Measurements from ENCODE around the gene TRMT2A.

Gene TRMT2A

GRCh38 chr22:20101638-20102037, 15.4 kb downstream of the TRMT2A start:
- Histone ChIP-seq H3K4me3 (ENCODE audit: insufficient read depth, low read length, poor library complexity, severe bottlenecking) (no peak overlapping the region), H3K9ac (ENCODE audit: low read length) (no peak overlapping the region), H3K27ac (ENCODE audit: low read depth, low read length) (no peak overlapping the region), H3K27me3 (ENCODE audit: low read length) (no peaks in the 10 kb centered on the region), H3K9me3 (ENCODE audit: insufficient read depth, low read length) (no peaks in the 10 kb centered on the region), H3F3A (ENCODE audit: insufficient read depth) (no peaks in the 10 kb centered on the region), H3K79me2 (ENCODE audit: insufficient read depth, low read length) (no peaks in the 10 kb centered on the region), H2AFZ (ENCODE audit: low read depth, low read length, severe bottlenecking) (no peak overlapping the region), H3K4me2 (ENCODE audit: low read depth, low read length, poor library complexity, severe bottlenecking) (no peak overlapping the region), H3K9me2 (replicated peaks; ENCODE audit: insufficient read depth, low read length) (no peaks in the 10 kb centered on the region), H3K36me3 (ENCODE audit: low read length) (no peaks in the 10 kb centered on the region), H4K20me1 (ENCODE audit: low read depth, low read length) (no peaks in the 10 kb centered on the region)
- TF ChIP-seq, protein P1, sequence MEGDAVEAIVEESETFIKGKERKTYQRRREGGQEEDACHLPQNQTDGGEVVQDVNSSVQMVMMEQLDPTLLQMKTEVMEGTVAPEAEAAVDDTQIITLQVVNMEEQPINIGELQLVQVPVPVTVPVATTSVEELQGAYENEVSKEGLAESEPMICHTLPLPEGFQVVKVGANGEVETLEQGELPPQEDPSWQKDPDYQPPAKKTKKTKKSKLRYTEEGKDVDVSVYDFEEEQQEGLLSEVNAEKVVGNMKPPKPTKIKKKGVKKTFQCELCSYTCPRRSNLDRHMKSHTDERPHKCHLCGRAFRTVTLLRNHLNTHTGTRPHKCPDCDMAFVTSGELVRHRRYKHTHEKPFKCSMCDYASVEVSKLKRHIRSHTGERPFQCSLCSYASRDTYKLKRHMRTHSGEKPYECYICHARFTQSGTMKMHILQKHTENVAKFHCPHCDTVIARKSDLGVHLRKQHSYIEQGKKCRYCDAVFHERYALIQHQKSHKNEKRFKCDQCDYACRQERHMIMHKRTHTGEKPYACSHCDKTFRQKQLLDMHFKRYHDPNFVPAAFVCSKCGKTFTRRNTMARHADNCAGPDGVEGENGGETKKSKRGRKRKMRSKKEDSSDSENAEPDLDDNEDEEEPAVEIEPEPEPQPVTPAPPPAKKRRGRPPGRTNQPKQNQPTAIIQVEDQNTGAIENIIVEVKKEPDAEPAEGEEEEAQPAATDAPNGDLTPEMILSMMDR (IDR thresholded peaks at IDR 0.05; ENCODE audit: insufficient read depth, low read length, poor library complexity, severe bottlenecking): no peak
- TF ChIP-seq EZH2phosphoT487 (conservative IDR thresholded peaks at IDR 0.05; ENCODE audit: low read length): no peak

GRCh38 chr22:20099099-20099711, 17.8 kb downstream of the TRMT2A start:
- H3K4me3 ChIP-seq (ENCODE audit: insufficient read depth, low read length, poor library complexity, severe bottlenecking): no peak overlapping the region
- no peaks in the 10 kb centered on the region for H3K9me2 ChIP-seq (replicated peaks; ENCODE audit: insufficient read depth, low read length)
- no peak overlapping the region for H3K27ac ChIP-seq (ENCODE audit: low read depth, low read length)
- peaks cover 2% of the 10 kb centered on the region; the same call in 1 of the 2 replicates for H3K36me3 ChIP-seq (ENCODE audit: low read length)
- H3K79me2 ChIP-seq (ENCODE audit: insufficient read depth, low read length): no peaks in the 10 kb centered on the region
- no peaks in the 10 kb centered on the region for H3K27me3 ChIP-seq (ENCODE audit: low read length)
- no peak overlapping the region for H2AFZ ChIP-seq (ENCODE audit: low read depth, low read length, severe bottlenecking)
- no peak for TF ChIP-seq EZH2phosphoT487 (conservative IDR thresholded peaks at IDR 0.05; ENCODE audit: low read length)
- TF ChIP-seq, protein P1 (IDR thresholded peaks at IDR 0.05; ENCODE audit: insufficient read depth, low read length, poor library complexity, severe bottlenecking): no peak
- H3K4me2 ChIP-seq (ENCODE audit: low read depth, low read length, poor library complexity, severe bottlenecking): no peak overlapping the region
- no peaks in the 10 kb centered on the region for H3F3A ChIP-seq (ENCODE audit: insufficient read depth)
- no peaks in the 10 kb centered on the region for H4K20me1 ChIP-seq (ENCODE audit: low read depth, low read length)
- no peak overlapping the region for H3K9ac ChIP-seq (ENCODE audit: low read length)
- no peaks in the 10 kb centered on the region for H3K9me3 ChIP-seq (ENCODE audit: insufficient read depth, low read length)

DNA sequence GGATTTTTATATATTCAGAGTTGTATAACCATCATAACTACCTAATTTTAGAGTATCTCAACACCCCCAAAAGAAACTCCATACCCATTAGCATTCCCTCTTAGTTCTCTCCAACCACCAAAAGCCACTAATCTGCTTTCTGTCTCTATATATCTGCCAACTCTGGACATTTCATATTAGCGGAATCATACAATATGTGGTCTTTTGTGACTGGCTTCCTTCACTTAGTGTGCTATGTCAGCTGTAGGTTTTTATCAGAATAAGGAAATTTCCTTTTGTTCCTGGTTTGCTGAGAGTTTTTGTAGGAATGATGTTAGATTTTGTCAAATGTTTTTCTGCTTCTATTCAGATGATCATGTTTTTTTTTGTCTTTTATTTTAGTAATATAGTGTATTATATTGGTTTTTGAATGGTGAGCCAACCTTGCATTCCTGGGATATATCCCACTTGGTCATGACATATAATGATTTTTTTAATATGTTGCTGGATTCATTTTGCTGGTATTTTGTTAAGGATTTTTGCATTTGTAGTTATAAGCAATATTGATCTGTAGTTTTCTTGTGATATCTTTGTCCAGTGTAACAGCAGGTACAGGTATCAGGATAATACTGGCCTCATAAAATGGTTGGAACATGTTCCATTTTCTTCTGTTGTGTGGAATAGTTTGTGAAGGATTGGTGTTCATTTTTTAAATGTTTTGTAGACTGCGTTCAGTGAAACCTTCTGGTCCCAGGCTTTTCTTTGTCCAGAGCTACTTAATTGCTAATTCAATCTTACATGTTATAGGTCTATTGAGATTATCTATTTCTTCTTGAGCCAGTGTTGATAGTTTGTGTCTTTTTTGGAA, 20.2 kb downstream of the TRMT2A start:
- no peak for TF ChIP-seq EZH2phosphoT487 (conservative IDR thresholded peaks at IDR 0.05; ENCODE audit: low read length)
- TF ChIP-seq, protein P1 (IDR thresholded peaks at IDR 0.05; ENCODE audit: insufficient read depth, low read length, poor library complexity, severe bottlenecking): no peak
- Histone ChIP-seq H3K9me2 (replicated peaks; ENCODE audit: insufficient read depth, low read length) (no peaks in the 10 kb centered on the region), H2AFZ (ENCODE audit: low read depth, low read length, severe bottlenecking) (no peak overlapping the region), H3K27me3 (ENCODE audit: low read length) (no peaks in the 10 kb centered on the region), H3K4me2 (ENCODE audit: low read depth, low read length, poor library complexity, severe bottlenecking) (no peak overlapping the region), H3K9me3 (ENCODE audit: insufficient read depth, low read length) (no peaks in the 10 kb centered on the region), H3K79me2 (ENCODE audit: insufficient read depth, low read length) (no peaks in the 10 kb centered on the region), H3F3A (ENCODE audit: insufficient read depth) (no peaks in the 10 kb centered on the region), H4K20me1 (ENCODE audit: low read depth, low read length) (no peaks in the 10 kb centered on the region), H3K9ac (ENCODE audit: low read length) (no peak overlapping the region), H3K36me3 (ENCODE audit: low read length) (peaks cover 2% of the 10 kb centered on the region; the same call in 1 of the 2 replicates), H3K4me3 (ENCODE audit: insufficient read depth, low read length, poor library complexity, severe bottlenecking) (no peak overlapping the region), H3K27ac (ENCODE audit: low read depth, low read length) (no peak overlapping the region)

All from SU-DHL-6 (cell line).